Activated CD4-positive, CD25-positive, alpha-beta regulatory T cell (primary cell): ENCODE results near the gene SDSL.

Experiments used
- DNase-seq, 4 experiments: peaks; one replicate each; lab custom pipeline; 2025; lab: John Stamatoyannopoulos, UW

Gene SDSL

GRCh38 chr12:113449299-113449698 lies 27.1 kb downstream of the SDSL start:
- DNase-seq, result no peak

GRCh38 chr12:113449839-113450238 lies 27.7 kb downstream of the SDSL start:
- DNase-seq, result no peak

- no peak for DNase-seq
Measured at GRCh38 chr12:113452458-113452857, 30.3 kb downstream of the SDSL start.

- no peak for DNase-seq
Measured at GRCh38 chr12:113453330-113453729, 31.1 kb downstream of the SDSL start.

GRCh38 chr12:113456199-113456598 lies 34.0 kb downstream of the SDSL start:
- DNase-seq, result no peak

GRCh38 chr12:113456761-113457160 lies 34.6 kb downstream of the SDSL start:
- DNase-seq, result no peak

GRCh38 chr12:113457185-113457584 lies 35.0 kb downstream of the SDSL start:
- DNase-seq, result no peak

- no peak for DNase-seq
Measured at GRCh38 chr12:113457710-113458109, 35.5 kb downstream of the SDSL start.

GRCh38 chr12:113459981-113460380 lies 37.8 kb downstream of the SDSL start:
- DNase-seq, result no peak

- no peak for DNase-seq
Measured at GRCh38 chr12:113461666-113462065, 39.5 kb downstream of the SDSL start.

- DNase-seq, result peak; percentile 29 to 54 (median 40)
Measured at GRCh38 chr12:113462117-113462774, 40.1 kb downstream of the SDSL start.

GRCh38 chr12:113462998-113463745 lies 41.0 kb downstream of the SDSL start:
- DNase-seq, result no peak

GRCh38 chr12:113463746-113464451 lies 41.7 kb downstream of the SDSL start:
- DNase-seq, result no peak

GRCh38 chr12:113464452-113464775 lies 42.2 kb downstream of the SDSL start:
- DNase-seq, result no peak

- DNase-seq, result no peak
Measured at GRCh38 chr12:113464852-113465719, 42.9 kb downstream of the SDSL start.

GRCh38 chr12:113465808-113466453 lies 43.8 kb downstream of the SDSL start:
- no peak for DNase-seq

- no peak for DNase-seq
Measured at GRCh38 chr12:113466454-113467141, 44.4 kb downstream of the SDSL start.

- no peak for DNase-seq
Measured at GRCh38 chr12:113467142-113467501, 44.9 kb downstream of the SDSL start.

- DNase-seq, result no peak
Measured at GRCh38 chr12:113467502-113468364, 45.6 kb downstream of the SDSL start.
